GM21825 (cell line): ENCODE measurements around the gene FAM53A.
"Not testable (repeated sequence)": the region's sequence is repeated elsewhere in the genome, so short reads cannot be mapped to it uniquely, and the experiment has no call there.

Experiments used
- ATAC-seq: cut with Tn5 transposase; IDR thresholded peaks from one replicate; pipeline ENCODE4 v1.9.1; 2021; ENCODE audit warnings: mild to moderate bottlenecking, moderate library complexity; ENCODE audit not compliant: unreplicated experiment

Gene FAM53A

GRCh38 chr4:1686440-1687036, 2.4 kb upstream of the FAM53A start:
- no peak for ATAC-seq

GRCh38 chr4:1685235-1686150, 1.4 kb upstream of the FAM53A start:
- no peak for ATAC-seq

- no peak for ATAC-seq
These were observed 557 bp upstream of the FAM53A start for GRCh38 chr4:1684506-1685234.

- no peak for ATAC-seq
These were observed 815 bp downstream of the FAM53A start for GRCh38 chr4:1683261-1683735.

DNA sequence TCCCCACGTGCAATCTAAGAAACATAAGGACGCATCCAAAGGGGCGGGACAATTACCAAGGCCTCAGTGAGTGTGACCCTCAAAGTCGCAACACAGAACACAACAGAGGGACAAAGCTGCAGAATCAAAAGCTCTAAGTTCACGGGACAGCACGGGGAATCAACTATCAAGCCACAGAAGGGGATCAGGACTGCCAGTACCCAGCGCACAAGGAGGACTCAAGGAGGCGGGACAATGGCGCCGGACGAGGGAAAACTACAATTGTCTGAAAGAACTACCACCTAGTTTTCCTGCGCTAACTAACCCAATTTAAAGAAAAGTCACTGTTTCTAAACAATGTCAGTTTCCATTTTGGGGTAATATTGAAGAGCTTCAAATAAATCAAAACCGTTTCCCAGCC, 1.3 kb downstream of the FAM53A start:
- no peak for ATAC-seq

GRCh38 chr4:1678244-1678643, 5.9 kb downstream of the FAM53A start:
- no peak for ATAC-seq

DNA sequence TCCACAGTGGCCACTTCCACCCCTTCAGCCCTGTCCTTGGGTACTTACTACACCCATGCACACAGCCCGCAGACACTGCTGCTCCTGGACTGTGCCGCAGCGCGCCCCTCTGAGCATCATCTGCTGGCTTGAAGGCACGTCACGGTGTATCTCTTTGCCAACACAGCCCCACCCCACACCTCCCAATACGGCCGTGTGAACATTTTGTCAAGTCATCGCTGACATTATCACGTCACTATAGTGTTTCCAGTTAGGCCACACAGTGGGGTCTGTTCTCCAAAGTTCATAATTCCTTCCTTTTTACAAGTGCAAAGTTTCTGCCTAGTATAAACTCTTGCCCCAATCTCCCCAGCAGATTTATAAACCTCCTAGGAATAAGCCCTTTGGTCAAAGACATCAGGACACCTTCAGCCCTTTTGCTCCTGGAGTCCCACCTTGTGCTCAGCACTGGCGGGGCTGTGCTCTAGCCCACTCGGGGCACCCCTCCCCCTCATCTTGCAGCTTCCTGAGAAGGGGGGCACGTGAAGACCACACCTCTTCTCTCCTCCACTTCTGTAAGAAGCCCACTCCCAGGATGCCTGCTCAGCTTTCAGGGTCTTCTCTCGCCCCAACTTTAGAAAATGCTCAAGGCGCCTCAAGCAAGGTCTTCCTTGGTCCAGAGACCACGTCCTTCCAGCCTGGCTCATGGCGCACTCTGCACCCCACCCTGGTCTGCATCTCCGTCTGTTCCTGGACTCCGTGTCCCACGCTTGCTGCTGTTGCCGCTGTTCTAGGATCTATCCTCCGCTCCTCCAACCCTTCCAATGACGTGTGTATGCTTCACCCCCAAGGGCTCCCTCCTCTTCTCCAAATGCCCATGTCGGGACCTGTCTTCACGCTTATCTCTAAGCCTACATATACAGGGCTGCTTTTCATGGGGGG, 7.2 kb downstream of the FAM53A start:
- no peak for ATAC-seq

DNA sequence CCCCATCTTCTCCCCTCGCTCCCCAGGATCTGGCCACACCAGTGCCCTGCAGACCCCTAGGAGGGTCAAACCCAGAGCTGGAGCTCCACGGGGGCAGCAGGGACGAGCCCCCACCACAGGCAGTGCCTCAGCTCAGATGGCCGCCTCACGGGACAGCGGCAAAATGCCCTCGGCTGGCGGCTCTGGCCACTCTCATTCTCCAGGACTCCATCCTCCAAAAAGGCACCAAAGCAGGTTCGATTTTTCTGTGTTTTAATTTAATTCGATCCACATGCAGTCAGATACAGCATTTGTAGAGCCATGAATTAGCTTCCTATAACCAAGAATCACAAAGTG, 8.3 kb downstream of the FAM53A start:
- no peak for ATAC-seq

GRCh38 chr4:1675136-1675801, 8.8 kb downstream of the FAM53A start:
- no peak for ATAC-seq

DNA sequence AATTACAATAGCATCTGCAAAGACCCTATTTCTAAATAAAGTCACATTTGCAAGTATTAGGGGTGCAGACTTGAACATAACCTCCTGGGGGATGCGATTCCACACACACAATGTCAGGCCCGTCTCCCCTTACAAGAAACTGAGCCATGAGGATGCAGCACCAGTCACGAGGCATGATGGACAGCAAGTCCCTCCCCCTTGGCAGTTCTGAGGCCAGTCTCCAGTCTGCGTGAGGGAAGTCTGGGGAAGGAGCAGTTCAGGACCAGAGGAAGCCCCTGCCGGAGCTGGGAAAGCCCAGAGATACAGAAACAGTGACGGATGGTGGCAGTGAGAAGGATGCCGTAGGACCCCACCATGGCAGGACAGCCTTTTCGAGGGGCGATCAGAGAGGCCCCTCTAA, 9.4 kb downstream of the FAM53A start:
- no peak for ATAC-seq

- no peak for ATAC-seq
These were observed 10.4 kb downstream of the FAM53A start for GRCh38 chr4:1673671-1674070.

DNA sequence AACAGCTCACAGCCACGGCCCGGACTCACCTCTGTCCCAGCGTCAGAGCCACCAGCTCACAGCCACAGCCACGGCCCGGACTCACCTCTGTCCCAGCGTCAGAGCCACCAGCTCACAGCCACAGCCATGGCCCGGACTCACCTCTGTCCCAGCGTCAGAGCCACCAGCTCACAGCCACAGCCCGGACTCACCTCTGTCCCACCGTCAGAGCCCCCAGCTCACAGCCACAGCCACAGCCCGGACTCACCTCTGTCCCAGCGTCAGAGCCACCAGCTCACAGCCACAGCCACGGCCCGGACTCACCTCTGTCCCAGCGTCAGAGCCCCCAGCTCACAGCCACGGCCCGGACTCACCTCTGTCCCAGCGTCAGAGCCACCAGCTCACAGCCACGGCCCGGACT, 13.1 kb downstream of the FAM53A start:
- not testable (repeated sequence) for ATAC-seq

- no peak for ATAC-seq
These were observed 13.8 kb downstream of the FAM53A start for GRCh38 chr4:1670279-1670678.

DNA sequence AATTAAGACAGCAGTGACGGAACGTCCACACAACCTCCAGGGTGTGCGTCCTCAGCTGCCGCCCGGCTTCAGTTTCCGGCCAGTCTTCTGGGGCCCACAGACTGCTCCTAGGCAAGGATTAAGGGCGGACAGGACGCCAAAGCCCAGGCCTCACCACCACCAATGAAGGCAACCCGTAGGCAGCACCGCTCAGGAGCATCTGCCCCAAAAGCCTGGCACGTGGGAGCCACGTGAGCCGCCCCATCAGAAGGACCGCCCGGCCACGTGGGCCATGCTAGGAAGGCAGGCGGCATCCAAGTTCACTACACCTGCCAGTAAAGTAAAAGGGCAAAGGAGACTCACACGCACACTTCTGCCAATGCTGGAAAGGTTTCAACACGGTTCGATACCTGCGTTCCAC, 14.3 kb downstream of the FAM53A start:
- ATAC-seq = no peak

GRCh38 chr4:1669270-1669669, 14.8 kb downstream of the FAM53A start:
- ATAC-seq = no peak

DNA sequence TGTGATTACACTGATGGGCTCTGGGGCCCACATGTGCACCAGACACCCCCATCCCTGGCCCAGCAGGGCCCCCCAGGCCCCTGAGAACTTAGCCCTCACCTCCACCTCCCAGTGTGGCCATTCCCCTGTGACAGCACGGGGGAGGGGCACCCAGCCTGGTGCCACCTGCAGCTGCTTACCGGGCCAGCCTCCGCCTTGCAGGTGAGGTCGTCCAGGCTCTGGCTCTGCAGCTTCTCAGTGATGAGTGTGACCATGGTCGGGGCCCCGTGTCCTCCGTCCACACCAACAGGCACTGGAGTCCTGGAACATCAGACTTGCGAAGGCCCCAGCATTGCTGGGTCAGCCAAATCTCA, 15.6 kb downstream of the FAM53A start:
- ATAC-seq = no peak

- ATAC-seq = no peak
These were observed 16.8 kb downstream of the FAM53A start for GRCh38 chr4:1667273-1667672.

DNA sequence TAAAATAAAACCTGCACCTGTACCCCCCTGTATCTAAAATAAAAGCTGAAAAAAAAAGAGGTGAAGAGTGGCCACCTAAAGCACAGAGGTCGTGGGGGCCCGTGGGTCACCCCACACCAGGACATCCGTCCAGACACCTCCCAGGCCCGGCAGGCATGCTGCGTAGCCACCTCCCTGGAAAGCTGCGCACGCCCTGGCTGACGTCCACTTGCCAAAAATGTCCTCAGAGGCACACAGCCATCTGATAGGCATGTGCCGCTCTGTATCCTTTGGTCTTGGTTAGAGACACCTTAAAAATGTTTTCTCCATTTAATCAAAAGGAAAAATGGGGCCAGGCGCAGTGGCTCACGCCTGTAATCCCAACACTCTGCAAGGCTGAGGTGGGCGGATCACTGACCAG, 17.7 kb downstream of the FAM53A start:
- no peak for ATAC-seq

- ATAC-seq = no peak
These were observed 20.0 kb downstream of the FAM53A start for GRCh38 chr4:1664141-1664540.

DNA sequence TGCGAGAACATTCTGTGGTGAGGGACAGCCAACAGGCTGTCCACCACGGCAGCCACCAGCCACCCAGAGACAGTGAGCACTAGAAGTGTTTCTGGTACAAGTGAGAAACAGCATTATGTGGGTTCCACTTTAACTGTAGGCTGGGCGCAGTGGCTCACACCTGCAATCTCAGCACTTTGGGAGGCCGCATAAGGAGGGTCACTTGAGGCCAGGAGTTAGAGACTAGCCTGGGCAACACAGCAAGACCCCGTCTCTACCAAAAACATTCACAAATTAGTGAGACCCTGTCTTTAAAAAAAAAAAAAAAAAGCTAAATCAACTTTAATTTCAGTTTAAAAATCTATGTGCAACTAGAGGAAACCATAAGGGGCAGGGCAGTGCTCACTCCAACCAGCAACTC, 20.6 kb downstream of the FAM53A start:
- no peak for ATAC-seq
